ENCODE measurements around the gene TMEM129.

GRCh38 chr4:1682860-1683259 is 38.3 kb downstream of the TMEM129 start:
- TF ChIP-seq CTCF (IDR thresholded peaks at IDR 0.05) (no peak), POLR2A (IDR thresholded peaks at IDR 0.05) (no peak)
